ENCODE data around the gene VPS37C. TPM values are rescaled to one million over a fixed set of nuclear protein-coding genes. Genes with fewer than 3 reads are reported as not detected.
A peak's percentile ranks its signal among the peaks of the same experiment; 100 is the strongest.

Gene VPS37C
- total and polyA plus RNA-seq, 9 of the 15 experiments (the other 6 are each of a cell fraction or from before 2014, with no cell fraction given), result 0.62 to 29.8 (median 11.5) TPM

DNA sequence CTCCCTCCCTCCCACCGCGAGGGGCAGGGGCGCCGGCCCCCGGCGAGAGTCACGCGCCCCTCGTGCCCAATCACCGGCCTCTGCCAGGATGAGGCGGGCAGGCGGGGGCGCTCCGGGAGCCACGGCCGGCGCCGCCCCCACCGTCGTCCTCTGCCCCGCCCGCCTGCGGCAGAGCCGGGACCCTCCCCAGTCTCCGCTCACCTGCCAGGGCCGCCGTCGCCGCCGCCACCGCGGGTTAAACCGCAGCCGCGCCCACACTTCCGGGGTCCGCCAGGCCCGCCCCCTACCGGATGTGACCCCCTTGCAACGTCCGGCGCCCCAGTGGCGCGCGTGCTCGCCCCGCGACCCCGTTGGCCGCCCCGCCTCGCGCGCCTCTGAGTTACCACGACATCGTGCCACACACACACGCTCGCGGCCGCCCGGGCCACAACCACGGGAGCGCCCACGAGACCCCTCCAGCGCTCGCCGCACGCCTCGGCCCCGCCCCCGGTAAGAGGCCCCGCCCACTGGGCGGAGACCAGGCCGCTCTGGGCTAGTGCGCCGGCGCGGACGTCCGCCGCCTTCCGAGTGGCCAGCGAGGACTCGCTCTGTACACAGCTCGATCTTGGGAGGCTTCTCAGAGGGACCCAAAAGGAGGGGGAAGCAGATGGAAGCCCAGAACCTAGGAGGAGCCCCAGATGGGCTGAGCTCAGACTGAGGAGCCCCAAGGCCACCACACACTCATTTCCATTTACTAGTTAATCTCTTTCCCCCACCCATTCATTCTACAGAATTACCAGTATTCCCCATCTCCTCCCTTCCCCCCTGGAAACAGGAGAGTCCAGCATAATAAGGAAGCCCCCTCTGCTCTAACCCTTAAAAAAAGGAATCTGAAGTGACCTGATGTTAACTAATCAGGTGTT is at the start of gene VPS37C (continued):
- TF ChIP-seq, protein P1, sequence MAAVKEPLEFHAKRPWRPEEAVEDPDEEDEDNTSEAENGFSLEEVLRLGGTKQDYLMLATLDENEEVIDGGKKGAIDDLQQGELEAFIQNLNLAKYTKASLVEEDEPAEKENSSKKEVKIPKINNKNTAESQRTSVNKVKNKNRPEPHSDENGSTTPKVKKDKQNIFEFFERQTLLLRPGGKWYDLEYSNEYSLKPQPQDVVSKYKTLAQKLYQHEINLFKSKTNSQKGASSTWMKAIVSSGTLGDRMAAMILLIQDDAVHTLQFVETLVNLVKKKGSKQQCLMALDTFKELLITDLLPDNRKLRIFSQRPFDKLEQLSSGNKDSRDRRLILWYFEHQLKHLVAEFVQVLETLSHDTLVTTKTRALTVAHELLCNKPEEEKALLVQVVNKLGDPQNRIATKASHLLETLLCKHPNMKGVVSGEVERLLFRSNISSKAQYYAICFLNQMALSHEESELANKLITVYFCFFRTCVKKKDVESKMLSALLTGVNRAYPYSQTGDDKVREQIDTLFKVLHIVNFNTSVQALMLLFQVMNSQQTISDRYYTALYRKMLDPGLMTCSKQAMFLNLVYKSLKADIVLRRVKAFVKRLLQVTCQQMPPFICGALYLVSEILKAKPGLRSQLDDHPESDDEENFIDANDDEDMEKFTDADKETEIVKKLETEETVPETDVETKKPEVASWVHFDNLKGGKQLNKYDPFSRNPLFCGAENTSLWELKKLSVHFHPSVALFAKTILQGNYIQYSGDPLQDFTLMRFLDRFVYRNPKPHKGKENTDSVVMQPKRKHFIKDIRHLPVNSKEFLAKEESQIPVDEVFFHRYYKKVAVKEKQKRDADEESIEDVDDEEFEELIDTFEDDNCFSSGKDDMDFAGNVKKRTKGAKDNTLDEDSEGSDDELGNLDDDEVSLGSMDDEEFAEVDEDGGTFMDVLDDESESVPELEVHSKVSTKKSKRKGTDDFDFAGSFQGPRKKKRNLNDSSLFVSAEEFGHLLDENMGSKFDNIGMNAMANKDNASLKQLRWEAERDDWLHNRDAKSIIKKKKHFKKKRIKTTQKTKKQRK (IDR thresholded peaks at IDR 0.05; ENCODE audit: borderline replicate concordance, low read depth, low read length), result no peak
- TF ChIP-seq KHSRP (IDR thresholded peaks at IDR 0.05) (no peak), ZEB2 (IDR thresholded peaks at IDR 0.05) (no peak), HMG20B (CRISPR knock-in tag; IDR thresholded peaks at IDR 0.05) (no peak), ZNF384 (IDR thresholded peaks at IDR 0.05; ENCODE audit: low read depth, low read length) (no peak), TEAD4 (IDR thresholded peaks at IDR 0.05; ENCODE audit: low read length) (no peak), TEAD4 (CRISPR knock-in tag; IDR thresholded peaks at IDR 0.05; ENCODE audit: borderline replicate concordance) (no peak), ZNF778 (CRISPR knock-in tag; IDR thresholded peaks at IDR 0.05) (no peak), MCM5 (IDR thresholded peaks at IDR 0.05; ENCODE audit: low read depth) (no peak), CBX1 (IDR thresholded peaks at IDR 0.05; ENCODE audit: low read depth) (peak; percentile 46), ZNF347 (CRISPR knock-in tag; IDR thresholded peaks at IDR 0.05; ENCODE audit: low read depth) (no peak)
- TF ChIP-seq, protein P2, sequence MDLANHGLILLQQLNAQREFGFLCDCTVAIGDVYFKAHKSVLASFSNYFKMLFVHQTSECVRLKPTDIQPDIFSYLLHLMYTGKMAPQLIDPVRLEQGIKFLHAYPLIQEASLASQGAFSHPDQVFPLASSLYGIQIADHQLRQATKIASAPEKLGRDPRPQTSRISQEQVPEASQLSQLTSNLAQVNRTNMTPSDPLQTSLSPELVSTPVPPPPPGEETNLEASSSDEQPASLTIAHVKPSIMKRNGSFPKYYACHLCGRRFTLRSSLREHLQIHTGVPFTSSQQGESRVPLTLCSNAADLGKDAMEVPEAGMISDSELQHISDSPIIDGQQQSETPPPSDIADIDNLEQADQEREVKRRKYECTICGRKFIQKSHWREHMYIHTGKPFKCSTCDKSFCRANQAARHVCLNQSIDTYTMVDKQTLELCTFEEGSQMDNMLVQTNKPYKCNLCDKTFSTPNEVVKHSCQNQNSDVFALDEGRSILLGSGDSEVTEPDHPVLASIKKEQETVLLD (IDR thresholded peaks at IDR 0.05), result no peak
- TF ChIP-seq, protein P3, sequence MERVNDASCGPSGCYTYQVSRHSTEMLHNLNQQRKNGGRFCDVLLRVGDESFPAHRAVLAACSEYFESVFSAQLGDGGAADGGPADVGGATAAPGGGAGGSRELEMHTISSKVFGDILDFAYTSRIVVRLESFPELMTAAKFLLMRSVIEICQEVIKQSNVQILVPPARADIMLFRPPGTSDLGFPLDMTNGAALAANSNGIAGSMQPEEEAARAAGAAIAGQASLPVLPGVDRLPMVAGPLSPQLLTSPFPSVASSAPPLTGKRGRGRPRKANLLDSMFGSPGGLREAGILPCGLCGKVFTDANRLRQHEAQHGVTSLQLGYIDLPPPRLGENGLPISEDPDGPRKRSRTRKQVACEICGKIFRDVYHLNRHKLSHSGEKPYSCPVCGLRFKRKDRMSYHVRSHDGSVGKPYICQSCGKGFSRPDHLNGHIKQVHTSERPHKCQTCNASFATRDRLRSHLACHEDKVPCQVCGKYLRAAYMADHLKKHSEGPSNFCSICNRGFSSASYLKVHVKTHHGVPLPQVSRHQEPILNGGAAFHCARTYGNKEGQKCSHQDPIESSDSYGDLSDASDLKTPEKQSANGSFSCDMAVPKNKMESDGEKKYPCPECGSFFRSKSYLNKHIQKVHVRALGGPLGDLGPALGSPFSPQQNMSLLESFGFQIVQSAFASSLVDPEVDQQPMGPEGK (CRISPR knock-in tag; IDR thresholded peaks at IDR 0.05; ENCODE audit: borderline replicate concordance), result no peak
- TF ChIP-seq, protein P4, sequence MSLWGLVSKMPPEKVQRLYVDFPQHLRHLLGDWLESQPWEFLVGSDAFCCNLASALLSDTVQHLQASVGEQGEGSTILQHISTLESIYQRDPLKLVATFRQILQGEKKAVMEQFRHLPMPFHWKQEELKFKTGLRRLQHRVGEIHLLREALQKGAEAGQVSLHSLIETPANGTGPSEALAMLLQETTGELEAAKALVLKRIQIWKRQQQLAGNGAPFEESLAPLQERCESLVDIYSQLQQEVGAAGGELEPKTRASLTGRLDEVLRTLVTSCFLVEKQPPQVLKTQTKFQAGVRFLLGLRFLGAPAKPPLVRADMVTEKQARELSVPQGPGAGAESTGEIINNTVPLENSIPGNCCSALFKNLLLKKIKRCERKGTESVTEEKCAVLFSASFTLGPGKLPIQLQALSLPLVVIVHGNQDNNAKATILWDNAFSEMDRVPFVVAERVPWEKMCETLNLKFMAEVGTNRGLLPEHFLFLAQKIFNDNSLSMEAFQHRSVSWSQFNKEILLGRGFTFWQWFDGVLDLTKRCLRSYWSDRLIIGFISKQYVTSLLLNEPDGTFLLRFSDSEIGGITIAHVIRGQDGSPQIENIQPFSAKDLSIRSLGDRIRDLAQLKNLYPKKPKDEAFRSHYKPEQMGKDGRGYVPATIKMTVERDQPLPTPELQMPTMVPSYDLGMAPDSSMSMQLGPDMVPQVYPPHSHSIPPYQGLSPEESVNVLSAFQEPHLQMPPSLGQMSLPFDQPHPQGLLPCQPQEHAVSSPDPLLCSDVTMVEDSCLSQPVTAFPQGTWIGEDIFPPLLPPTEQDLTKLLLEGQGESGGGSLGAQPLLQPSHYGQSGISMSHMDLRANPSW (CRISPR knock-in tag; IDR thresholded peaks at IDR 0.05), result no peak; the same call in 1 of the 2 replicates
